GM12878 (cell line): ENCODE measurements around the gene LMBRD1.

Experiments
- CEBPB ChIP-seq, 2 experiments: fragments of 150-350 bp in 1 of 2; IDR thresholded peaks; 2 replicates each; pipeline ENCODE4 v1.6.1; 2012 to 2014; ENCODE audit warnings: low read depth in 2 of 2, low read length in 2 of 2, borderline replicate concordance in 1 of 2, inconsistent platforms in 1 of 2
- CTCF ChIP-seq, 3 experiments: IDR thresholded peaks in 2 of 3; conservative IDR thresholded peaks in 1 of 3; 2 replicates each; pipeline ENCODE4 v1.5.1; 2011; ENCODE audit warnings: low read depth in 3 of 3, low read length in 3 of 3, mild to moderate bottlenecking in 3 of 3, control low read depth in 2 of 3, moderate library complexity in 2 of 3, inconsistent platforms in 1 of 3, mixed read lengths in 1 of 3; ENCODE audit not compliant: control insufficient read depth in 2 of 3, insufficient read depth in 1 of 3; ENCODE audit errors: extremely low read depth in 1 of 3
- ESRRA ChIP-seq: IDR thresholded peaks from 2 replicates; pipeline ENCODE4 v1.6.1; 2012; ENCODE audit warnings: mild to moderate bottlenecking, low read length, improper control_type of control experiment
- POLR2A ChIP-seq: IDR thresholded peaks from 2 replicates; pipeline ENCODE4 v1.6.1; 2011; ENCODE audit warnings: low read depth, mild to moderate bottlenecking, low read length
- POLR2AphosphoS5 ChIP-seq: IDR thresholded peaks from 2 replicates; pipeline ENCODE4 v1.6.1; 2011; ENCODE audit warnings: mild to moderate bottlenecking, low read length, inconsistent platforms

GRCh38 chr6:69816569-69816968 is 19.8 kb upstream of the LMBRD1 start:
- TF ChIP-seq POLR2AphosphoS5 (no peak), ESRRA (no peak), CTCF (IDR thresholded peaks at IDR 0.05 in 2 of 3, conservative IDR thresholded peaks at IDR 0.05 in 1 of 3; ENCODE audit: control insufficient read depth in 2 of 3, extremely low read depth in 1 of 3, insufficient read depth in 1 of 3, low read depth in 3 of 3, low read length in 3 of 3) (no peak), POLR2A (no peak), CEBPB (IDR thresholded peaks at IDR 0.05; ENCODE audit: borderline replicate concordance in 1 of 2, low read depth in 2 of 2, low read length in 2 of 2) (no peak)
